Right lobe of liver (tissue), 6 donors: ENCODE results near the gene ATP6V1E1. TPM values are rescaled to one million over a fixed set of nuclear protein-coding genes. Genes with fewer than 3 reads are reported as not detected.

Experiments
- ATAC-seq, 4 donors: fragments of 200-7000 bp; cut with Tn5 transposase; one replicate each; pipeline ENCODE4 v1.9.1; 2020; ENCODE audit warnings: mild to moderate bottlenecking in 4 of 4, moderate library complexity in 4 of 4
- DNase-seq, 3 donors: peaks; one replicate each; pipeline ENCODE4 v3.0.0-alpha.2; 2020
- H3K27ac ChIP-seq, 3 donors: fragments of 200-600 bp; one replicate each; pipeline ENCODE4 v1.8.0; 2022
- H3K27me3 ChIP-seq, 2 donors: fragments of 200-600 bp; one replicate each; pipeline ENCODE4 v1.8.0; 2022
- H3K36me3 ChIP-seq, 4 donors: fragments of 200-600 bp; sonication (generic) in 1 of 4; one replicate each; pipeline versions ENCODE4 v1.5.1 to v1.8.0; 2017 to 2022; ENCODE audit warnings: control low read depth in 1 of 4
- H3K4me1 ChIP-seq, 4 donors: fragments of 200-600 bp; sonication (generic) in 1 of 4; one replicate each; pipeline versions ENCODE4 v1.5.1 to v1.8.0; 2017 to 2022; ENCODE audit warnings: control low read depth in 1 of 4
- H3K4me3 ChIP-seq, 3 donors: fragments of 200-600 bp; one replicate each; pipeline ENCODE4 v1.8.0; 2022
- H3K9me3 ChIP-seq, 4 donors: fragments of 200-600 bp; sonication (generic) in 1 of 4; one replicate each; pipeline versions ENCODE4 v1.5.1 to v1.8.0; 2017 to 2022; ENCODE audit warnings: control low read depth in 1 of 4
- CTCF ChIP-seq, 4 donors: fragments of 200-600 bp in 3 of 4; fragments of 450-650 bp in 1 of 4; IDR thresholded peaks; one replicate each; pipeline versions ENCODE4 v1.5.1 to v1.8.0; 2016 to 2022; ENCODE audit warnings: antibody characterized with exemption in 4 of 4, mild to moderate bottlenecking in 2 of 4
- POLR2A ChIP-seq: fragments of 450-650 bp; IDR thresholded peaks from one replicate; pipeline ENCODE4 v1.6.1; 2017; ENCODE audit warnings: antibody characterized with exemption, mild to moderate bottlenecking
- WGBS: methylation state at CpG from one replicate; pipeline ENCODE4 v1.1.6; 2018; ENCODE audit warnings: low coverage, low lambda C conversion rate; ENCODE audit not compliant: insufficient coverage; ENCODE audit errors: missing lambda C conversion rate; 5-methylcytosine and 5-hydroxymethylcytosine counted together
- intact Hi-C, 2 donors: fragments of 100-400 bp; cut with DNase I; formaldehyde crosslinking; loops; one replicate each; pipeline versions ENCODE4 v1.11.2 to v1.14.1; 2022
- total RNA-seq, 6 experiments: library from RNA; depleted of rRNA in 2 of 6; stranded (reverse); fragments of >200 nt in 2 of 6; fragmentation: NEBNext Ultra II Directional in 3 of 6; extraction: Animal tissue kit (Norgen Biotek cat#: 25700) in 3 of 6; gene quantifications; one replicate each; pipeline versions ENCODE4 v1.1.0 to v1.2.4, GENCODE V29; 2016 to 2023
- donor health status: DM: no; HTN: yes; CAD: no.
- donor health status: DM: no; HTN: no; CAD: no.
- donor health status: DM: no; HTN: no; CAD: no.
- donor health status: DM: no; HTN: yes; CAD: no.
- donor health status: DM: no; HTN: yes; CAD: no.

The ATP6V1E1 gene
- total RNA-seq, 6 experiments from 2014 or later, result 30.8 to 87.3 (median 44.0) TPM

- Histone ChIP-seq H3K4me1 (no peaks in the 10 kb centered on the region), H3K27me3 (no peaks in the 10 kb centered on the region), H3K36me3 (peaks cover 0 to 64% (median 6%) of the 10 kb centered on the region in 4 donors), H3K4me3 (no peak overlapping the region), H3K27ac (no peak overlapping the region), H3K9me3 (no peaks in the 10 kb centered on the region)
- WGBS, result 64% methylated on average over 7 of the region's 7 CpGs
- no peak for DNase-seq
- ATAC-seq, result no peak
- no peak for TF ChIP-seq POLR2A
- no peak for TF ChIP-seq CTCF (IDR thresholded peaks at IDR 0.05)
- intact Hi-C loops, result no loop called here
Observed at GRCh38 chr22:17552737-17553136, 75.8 kb downstream of the ATP6V1E1 start.

DNA sequence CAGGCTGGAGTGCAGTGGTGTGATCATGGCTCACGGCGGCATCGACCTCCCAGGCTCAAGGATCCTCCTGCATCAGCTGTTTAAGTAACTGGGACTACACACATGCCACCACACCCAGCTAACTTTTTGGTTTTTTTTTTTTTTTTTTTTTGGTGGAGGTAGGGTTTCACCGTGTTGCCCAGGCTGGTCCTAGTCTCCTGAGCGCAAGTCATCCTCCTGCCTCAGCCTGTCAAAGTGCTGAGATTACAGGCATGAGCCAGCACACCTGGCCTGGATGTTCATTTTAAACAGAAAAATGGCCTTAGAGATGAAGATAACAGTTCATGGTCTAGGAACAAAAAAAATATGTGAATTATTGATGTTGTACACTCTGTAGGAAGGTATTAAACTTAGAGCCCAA, 78.9 kb downstream of the ATP6V1E1 start:
- intact Hi-C loops, result no loop called here
- Histone ChIP-seq H3K4me1 (peaks cover 0 to 9% (median 0%) of the 10 kb centered on the region in 4 donors), H3K36me3 (peaks cover 0 to 58% (median 6%) of the 10 kb centered on the region in 4 donors), H3K27ac (no peak overlapping the region), H3K27me3 (no peaks in the 10 kb centered on the region), H3K9me3 (no peaks in the 10 kb centered on the region), H3K4me3 (no peak overlapping the region)
- 95% methylated on average over 5 of the region's 5 CpGs for WGBS
- TF ChIP-seq POLR2A (no peak), CTCF (IDR thresholded peaks at IDR 0.05) (no peak)
- ATAC-seq (no peak), DNase-seq (no peak)

DNA sequence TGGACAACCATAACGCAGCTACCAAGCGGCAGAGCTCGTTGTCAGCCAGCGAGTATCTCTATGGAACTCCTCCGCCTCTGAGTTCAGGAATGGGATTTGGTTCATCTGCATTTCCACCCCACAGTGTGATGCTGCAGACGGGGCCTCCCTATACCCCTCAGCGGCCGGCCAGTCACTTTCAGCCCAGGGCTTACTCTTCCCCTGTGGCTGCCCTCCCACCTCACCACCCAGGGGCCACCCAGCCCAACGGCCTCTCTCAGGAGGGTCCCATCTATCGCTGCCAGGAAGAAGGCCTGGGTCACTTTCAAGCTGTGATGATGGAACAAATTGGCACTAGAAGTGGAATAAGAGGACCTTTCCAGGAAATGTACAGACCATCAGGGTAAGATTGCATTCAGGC, 79.4 kb downstream of the ATP6V1E1 start:
- no peak overlapping the region for H3K4me3 ChIP-seq
- ATAC-seq (no peak), DNase-seq (no peak)
- intact Hi-C loops, result no loop called here
- peaks cover 0 to 53% (median 5%) of the 10 kb centered on the region in 4 donors for H3K36me3 ChIP-seq
- H3K9me3 ChIP-seq, result no peaks in the 10 kb centered on the region
- no peak for TF ChIP-seq POLR2A
- no peak for TF ChIP-seq CTCF (IDR thresholded peaks at IDR 0.05)
- H3K4me1 ChIP-seq, result peaks cover 0 to 9% (median 0%) of the 10 kb centered on the region in 4 donors
- H3K27ac ChIP-seq, result no peak overlapping the region
- WGBS, result 60% methylated on average over 1 of the region's 10 CpGs
- H3K27me3 ChIP-seq, result no peaks in the 10 kb centered on the region

- H3K27ac ChIP-seq, result no peak overlapping the region
- H3K4me3 ChIP-seq, result no peak overlapping the region
- ATAC-seq, result no peak
- 91% methylated on average over 4 of the region's 5 CpGs for WGBS
- DNase-seq, result no peak
- TF ChIP-seq POLR2A (no peak), CTCF (IDR thresholded peaks at IDR 0.05) (no peak)
- H3K4me1 ChIP-seq, result peaks cover 0 to 9% (median 0%) of the 10 kb centered on the region in 4 donors
- H3K9me3 ChIP-seq, result no peaks in the 10 kb centered on the region
- H3K36me3 ChIP-seq, result peaks cover 0 to 53% (median 4%) of the 10 kb centered on the region in 4 donors
- intact Hi-C loops, result no loop called here
- H3K27me3 ChIP-seq, result no peaks in the 10 kb centered on the region
Observed at GRCh38 chr22:17548756-17549035, 79.9 kb downstream of the ATP6V1E1 start.
